Esophagus muscularis mucosa (tissue), 4 donors: ENCODE data around the gene PRKAR1A.

Source experiments
- CTCF ChIP-seq, 3 experiments: fragments of 200-600 bp in 2 of 3; fragments of 450-650 bp in 1 of 3; sonication (generic) in 2 of 3; IDR thresholded peaks; one replicate each; pipeline ENCODE4 v1.5.1; 2017 to 2019; ENCODE audit warnings: antibody characterized with exemption in 3 of 3, mild to moderate bottlenecking in 2 of 3, moderate library complexity in 1 of 3
- EP300 ChIP-seq: sonication (generic); formaldehyde crosslinking; IDR thresholded peaks from one replicate; pipeline ENCODE4 v1.6.1; 2017; ENCODE audit warnings: antibody characterized with exemption
- POLR2A ChIP-seq: fragments of 450-650 bp; IDR thresholded peaks from one replicate; pipeline ENCODE4 v1.6.1; 2017; ENCODE audit warnings: antibody characterized with exemption, moderate library complexity, mild to moderate bottlenecking, low read depth
- POLR2AphosphoS5 ChIP-seq, 2 donors: sonication (generic); formaldehyde crosslinking; IDR thresholded peaks; one replicate each; pipeline ENCODE4 v1.6.1; 2017; ENCODE audit warnings: antibody characterized with exemption in 2 of 2

DNA sequence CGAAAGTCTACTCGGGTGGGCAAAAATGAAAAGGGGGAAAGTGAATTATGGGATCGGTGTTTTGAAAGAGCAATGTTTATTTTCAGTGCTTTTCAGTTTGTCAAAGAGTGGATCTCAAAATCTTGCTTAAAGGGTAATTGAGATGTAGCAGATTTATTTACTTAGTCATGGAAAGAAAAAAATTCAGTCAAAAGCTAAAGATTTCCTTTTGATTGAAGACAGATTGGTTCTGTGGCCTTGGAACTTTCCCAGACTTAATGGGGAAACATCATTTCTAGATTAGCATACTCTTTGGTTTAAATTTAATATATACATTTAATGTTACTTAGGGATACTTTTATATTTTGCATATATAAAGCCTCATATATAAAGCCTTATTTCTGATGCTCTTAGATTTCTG is 20.6 kb downstream of the PRKAR1A start:
- TF ChIP-seq CTCF (IDR thresholded peaks at IDR 0.05), result no peak
- no peak for TF ChIP-seq POLR2A
- TF ChIP-seq EP300, result no peak
- no peak for TF ChIP-seq POLR2AphosphoS5 (IDR thresholded peaks at IDR 0.05)
